ENCODE results near the gene MUC12. TPM values are rescaled to one million over a fixed set of nuclear protein-coding genes. Genes with fewer than 3 reads are reported as not detected.

Gene MUC12
- total and polyA plus RNA-seq, 2 of the 13 experiments (the other 11 are each of a cell fraction or from before 2014, with no cell fraction given): not detected

DNA sequence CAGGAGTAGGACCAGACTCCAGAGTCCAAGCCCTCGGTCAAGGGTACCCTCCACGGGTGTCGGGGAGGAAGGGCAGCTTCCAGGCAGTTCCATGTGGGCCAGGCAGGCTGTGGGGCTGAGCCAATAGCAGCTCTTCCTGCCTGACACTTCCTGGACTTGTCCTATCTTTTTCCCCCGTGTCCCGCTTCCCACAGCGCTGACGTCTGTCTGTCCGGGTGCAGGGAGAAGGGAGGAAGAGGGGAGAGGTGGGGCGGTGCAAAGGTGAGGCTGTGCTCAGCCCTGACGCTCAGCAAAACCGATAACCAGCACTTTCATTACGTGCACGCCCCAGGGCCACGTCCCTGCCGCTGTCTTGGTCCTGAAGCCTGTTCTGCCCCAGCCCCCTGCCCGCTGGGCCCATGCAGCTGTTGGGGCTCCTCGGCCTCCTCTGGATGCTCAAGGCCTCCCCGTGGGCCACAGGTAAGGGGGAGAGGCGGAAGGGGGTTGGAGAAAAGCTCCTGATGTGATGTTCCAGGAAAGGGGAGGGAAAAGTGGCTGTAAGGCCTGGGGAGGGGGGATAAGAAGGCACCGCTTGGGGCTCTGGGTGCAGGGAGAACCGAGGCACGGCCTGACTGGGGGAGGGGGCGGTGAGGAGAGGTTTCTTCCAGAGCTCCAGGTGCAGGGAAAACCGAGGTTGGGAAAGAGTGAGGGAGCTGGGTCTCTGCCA lies 20.0 kb upstream of the MUC12 start, which contains the start of gene MUC3A:
Gene MUC3A (plus strand): TSS at position 308 of the 706 bp plus-strand sequence. CDS start 91 bp downstream, at position 399.
- Histone ChIP-seq H2AFZ (ENCODE audit: low read length) (no peak within 1 kb of the TSS), H3K4me2 (ENCODE audit: low read depth, low read length) (peak within 1 kb of the TSS; percentile 62), H4K20me1 (ENCODE audit: insufficient read depth, low read length) (no peaks in the 10 kb centered on the region), H3K4me3 (replicated peaks in 1 of 3; ENCODE audit: insufficient read depth in 1 of 3, low read depth in 2 of 3, low read length in 3 of 3) (peak within 1 kb of the TSS in 2 of 3 experiments; percentile 28 to 58; a peak in 3 of 6 replicates), H3K4me1 (ENCODE audit: insufficient read depth, low read length) (peaks cover 12% of the 10 kb centered on the region; the same call in 1 of the 2 replicates), H3K27ac (ENCODE audit: extremely low read length, insufficient read depth, low read length) (no peak within 1 kb of the TSS), H3K36me3 (replicated peaks in 1 of 2; ENCODE audit: control insufficient read depth in 1 of 2, insufficient read depth in 2 of 2, low read length in 2 of 2) (no peaks in the 10 kb centered on the region), H3K27me3 (ENCODE audit: control insufficient read depth in 1 of 2, insufficient read depth in 2 of 2, low read length in 2 of 2) (peaks cover 2 to 18% of the 10 kb centered on the region in 2 experiments; a peak in 3 of 5 replicates), H3K79me2 (ENCODE audit: insufficient read depth, low read length) (no peaks in the 10 kb centered on the region), H3K9ac (ENCODE audit: insufficient read depth, low read depth, low read length) (no peak within 1 kb of the TSS), H3K9me3 (ENCODE audit: low read length) (no peaks in the 10 kb centered on the region)
- peak; percentile 75 for ATAC-seq
- in situ Hi-C loops (cut with HindIII; ENCODE audit: extremely low pct_ligation_motif_present, low pct_unique_long_range_greater_than_20kb): no loop called here
- 3% methylated on average over 23 of the region's 24 CpGs for WGBS (ENCODE audit: low lambda C conversion rate)
- BruUV-seq (replicated peaks): no TSS peak
- FAIRE-seq: no peak
- no peak for DNase-seq (ENCODE audit: low spot score)
- ChIA-PET POLR2A (no interaction called here), CTCF (ENCODE audit: low intra/inter-chr PET ratio, low total read pairs) (no interaction called here)
- intact Hi-C loops (cut with micrococcal nuclease; ENCODE audit: unreplicated experiment): no loop called here
- TF ChIP-seq MYC (CRISPR knock-in tag; IDR thresholded peaks at IDR 0.05; ENCODE audit: borderline replicate concordance) (peak; percentile 31; the same call in 1 of the 2 replicates), NONO (IDR thresholded peaks at IDR 0.05) (no peak), NONO (CRISPR knock-in tag; conservative IDR thresholded peaks at IDR 0.05) (0 out of 2 replicates have a peak, but pooled peaks have one; percentile 18), UBTF (CRISPR knock-in tag; IDR thresholded peaks at IDR 0.05) (0 out of 2 replicates have a peak, but pooled peaks have one; percentile 44), HES4 (CRISPR knock-in tag; IDR thresholded peaks at IDR 0.05; ENCODE audit: borderline replicate concordance) (0 out of 2 replicates have a peak, but pooled peaks have one; percentile 51), HNF4A (CRISPR knock-in tag; IDR thresholded peaks at IDR 0.05) (0 out of 2 replicates have a peak, but pooled peaks have one; percentile 13), MYNN (CRISPR knock-in tag; IDR thresholded peaks at IDR 0.05; ENCODE audit: low read depth) (no peak), NFYB (CRISPR knock-in tag; IDR thresholded peaks at IDR 0.05) (0 out of 2 replicates have a peak, but pooled peaks have one; percentile 8), HNF1A (IDR thresholded peaks at IDR 0.05; ENCODE audit: low read depth) (no peak), HNF1A (CRISPR knock-in tag; IDR thresholded peaks at IDR 0.05; ENCODE audit: borderline replicate concordance) (no peak), ZSCAN25 (CRISPR knock-in tag; IDR thresholded peaks at IDR 0.05) (peak; percentile 79), ZNF556 (CRISPR knock-in tag; IDR thresholded peaks at IDR 0.05; ENCODE audit: borderline replicate concordance) (no peak), TIGD3 (CRISPR knock-in tag; IDR thresholded peaks at IDR 0.05; ENCODE audit: borderline replicate concordance) (no peak), MTA1 (CRISPR knock-in tag; IDR thresholded peaks at IDR 0.05; ENCODE audit: borderline replicate concordance) (0 out of 2 replicates have a peak, but pooled peaks have one; percentile 20), KLF12 (CRISPR knock-in tag; IDR thresholded peaks at IDR 0.05; ENCODE audit: borderline replicate concordance) (no peak)

All from HepG2 (cell line).